ENCODE results near the gene FANCC. TPM values are rescaled to one million over a fixed set of nuclear protein-coding genes. Genes with fewer than 3 reads are reported as not detected.

FANCC gene
- polyA plus RNA-seq, 1 of the 3 experiments (the other 2 are of a cell fraction), result 3.5 TPM

DNA sequence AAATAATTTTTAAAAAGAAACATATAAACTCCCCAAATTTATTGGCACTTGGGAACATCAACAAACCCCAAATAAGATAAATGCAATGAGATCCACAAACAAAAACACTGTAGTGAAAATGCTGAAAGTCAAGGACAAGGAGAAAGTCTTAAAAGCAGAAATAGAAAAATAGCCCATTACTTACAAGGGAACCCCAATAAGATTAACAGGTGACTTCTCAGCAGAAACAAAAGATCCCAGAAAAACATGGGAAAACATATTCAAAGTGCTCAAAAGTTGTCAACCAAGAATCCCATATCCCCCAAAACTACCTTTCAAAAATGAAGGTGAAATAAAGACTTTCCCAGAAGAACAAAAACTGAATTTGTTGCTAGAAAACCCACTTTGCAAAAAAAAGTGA is 40.0 kb downstream of the FANCC start:
- ChIA-PET CTCF (no interaction called here), POLR2A (no interaction called here)
- Histone ChIP-seq H3K27me3 (ENCODE audit: insufficient read depth) (no peaks in the 10 kb centered on the region), H3K4me1 (ENCODE audit: control insufficient read depth in 1 of 2, insufficient read depth in 2 of 2, low read depth in 1 of 2, low read length in 1 of 2) (no peaks in the 10 kb centered on the region), H4K20me1 (ENCODE audit: insufficient read depth) (no peaks in the 10 kb centered on the region), H2AFZ (ENCODE audit: low read depth) (no peak overlapping the region), H3K9me3 (0 out of 2 replicates have a peak, but pooled peaks cover 8% of the 10 kb centered on the region), H3K27ac (ENCODE audit: low read depth in 2 of 2, low read length in 1 of 2) (no peak overlapping the region), H3F3A (replicated peaks; ENCODE audit: insufficient read depth) (no peaks in the 10 kb centered on the region), H3K9ac (no peak overlapping the region), H3K9me2 (no peaks in the 10 kb centered on the region), H3K79me2 (ENCODE audit: insufficient read depth) (no peaks in the 10 kb centered on the region; the same call in 1 of the 2 replicates), H3K36me3 (replicated peaks in 1 of 2; ENCODE audit: control insufficient read depth in 1 of 2, insufficient read depth in 2 of 2, low read length in 1 of 2) (no peaks in the 10 kb centered on the region), H3K4me2 (no peak overlapping the region), H3K4me3 (ENCODE audit: low read depth in 2 of 2, low read length in 1 of 2) (no peak overlapping the region)
- DNase-seq, result no peak
- TF ChIP-seq JUND (IDR thresholded peaks at IDR 0.05) (no peak), SIN3A (IDR thresholded peaks at IDR 0.05; ENCODE audit: borderline replicate concordance, low read depth, low read length) (no peak), FOXJ3 (CRISPR knock-in tag; IDR thresholded peaks at IDR 0.05) (no peak), GABPA (IDR thresholded peaks at IDR 0.05; ENCODE audit: low read depth) (no peak), GATA2 (CRISPR knock-in tag; IDR thresholded peaks at IDR 0.05) (no peak), EZH2phosphoT487 (IDR thresholded peaks at IDR 0.05; ENCODE audit: borderline replicate concordance, low read depth) (no peak), RFX5 (IDR thresholded peaks at IDR 0.05; ENCODE audit: low read length) (no peak), TCF12 (IDR thresholded peaks at IDR 0.05) (no peak), MXI1 (IDR thresholded peaks at IDR 0.05; ENCODE audit: low read depth, low read length) (no peak)
- TF ChIP-seq, protein P1, sequence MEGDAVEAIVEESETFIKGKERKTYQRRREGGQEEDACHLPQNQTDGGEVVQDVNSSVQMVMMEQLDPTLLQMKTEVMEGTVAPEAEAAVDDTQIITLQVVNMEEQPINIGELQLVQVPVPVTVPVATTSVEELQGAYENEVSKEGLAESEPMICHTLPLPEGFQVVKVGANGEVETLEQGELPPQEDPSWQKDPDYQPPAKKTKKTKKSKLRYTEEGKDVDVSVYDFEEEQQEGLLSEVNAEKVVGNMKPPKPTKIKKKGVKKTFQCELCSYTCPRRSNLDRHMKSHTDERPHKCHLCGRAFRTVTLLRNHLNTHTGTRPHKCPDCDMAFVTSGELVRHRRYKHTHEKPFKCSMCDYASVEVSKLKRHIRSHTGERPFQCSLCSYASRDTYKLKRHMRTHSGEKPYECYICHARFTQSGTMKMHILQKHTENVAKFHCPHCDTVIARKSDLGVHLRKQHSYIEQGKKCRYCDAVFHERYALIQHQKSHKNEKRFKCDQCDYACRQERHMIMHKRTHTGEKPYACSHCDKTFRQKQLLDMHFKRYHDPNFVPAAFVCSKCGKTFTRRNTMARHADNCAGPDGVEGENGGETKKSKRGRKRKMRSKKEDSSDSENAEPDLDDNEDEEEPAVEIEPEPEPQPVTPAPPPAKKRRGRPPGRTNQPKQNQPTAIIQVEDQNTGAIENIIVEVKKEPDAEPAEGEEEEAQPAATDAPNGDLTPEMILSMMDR (IDR thresholded peaks at IDR 0.05), result no peak
- TF ChIP-seq, protein P2, sequence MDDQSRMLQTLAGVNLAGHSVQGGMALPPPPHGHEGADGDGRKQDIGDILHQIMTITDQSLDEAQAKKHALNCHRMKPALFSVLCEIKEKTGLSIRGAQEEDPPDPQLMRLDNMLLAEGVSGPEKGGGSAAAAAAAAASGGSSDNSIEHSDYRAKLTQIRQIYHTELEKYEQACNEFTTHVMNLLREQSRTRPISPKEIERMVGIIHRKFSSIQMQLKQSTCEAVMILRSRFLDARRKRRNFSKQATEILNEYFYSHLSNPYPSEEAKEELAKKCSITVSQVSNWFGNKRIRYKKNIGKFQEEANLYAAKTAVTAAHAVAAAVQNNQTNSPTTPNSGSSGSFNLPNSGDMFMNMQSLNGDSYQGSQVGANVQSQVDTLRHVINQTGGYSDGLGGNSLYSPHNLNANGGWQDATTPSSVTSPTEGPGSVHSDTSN (IDR thresholded peaks at IDR 0.05), result no peak
- TF ChIP-seq, protein P3, sequence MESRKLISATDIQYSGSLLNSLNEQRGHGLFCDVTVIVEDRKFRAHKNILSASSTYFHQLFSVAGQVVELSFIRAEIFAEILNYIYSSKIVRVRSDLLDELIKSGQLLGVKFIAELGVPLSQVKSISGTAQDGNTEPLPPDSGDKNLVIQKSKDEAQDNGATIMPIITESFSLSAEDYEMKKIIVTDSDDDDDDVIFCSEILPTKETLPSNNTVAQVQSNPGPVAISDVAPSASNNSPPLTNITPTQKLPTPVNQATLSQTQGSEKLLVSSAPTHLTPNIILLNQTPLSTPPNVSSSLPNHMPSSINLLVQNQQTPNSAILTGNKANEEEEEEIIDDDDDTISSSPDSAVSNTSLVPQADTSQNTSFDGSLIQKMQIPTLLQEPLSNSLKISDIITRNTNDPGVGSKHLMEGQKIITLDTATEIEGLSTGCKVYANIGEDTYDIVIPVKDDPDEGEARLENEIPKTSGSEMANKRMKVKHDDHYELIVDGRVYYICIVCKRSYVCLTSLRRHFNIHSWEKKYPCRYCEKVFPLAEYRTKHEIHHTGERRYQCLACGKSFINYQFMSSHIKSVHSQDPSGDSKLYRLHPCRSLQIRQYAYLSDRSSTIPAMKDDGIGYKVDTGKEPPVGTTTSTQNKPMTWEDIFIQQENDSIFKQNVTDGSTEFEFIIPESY (IDR thresholded peaks at IDR 0.05; ENCODE audit: borderline replicate concordance, low read depth), result no peak

DNA sequence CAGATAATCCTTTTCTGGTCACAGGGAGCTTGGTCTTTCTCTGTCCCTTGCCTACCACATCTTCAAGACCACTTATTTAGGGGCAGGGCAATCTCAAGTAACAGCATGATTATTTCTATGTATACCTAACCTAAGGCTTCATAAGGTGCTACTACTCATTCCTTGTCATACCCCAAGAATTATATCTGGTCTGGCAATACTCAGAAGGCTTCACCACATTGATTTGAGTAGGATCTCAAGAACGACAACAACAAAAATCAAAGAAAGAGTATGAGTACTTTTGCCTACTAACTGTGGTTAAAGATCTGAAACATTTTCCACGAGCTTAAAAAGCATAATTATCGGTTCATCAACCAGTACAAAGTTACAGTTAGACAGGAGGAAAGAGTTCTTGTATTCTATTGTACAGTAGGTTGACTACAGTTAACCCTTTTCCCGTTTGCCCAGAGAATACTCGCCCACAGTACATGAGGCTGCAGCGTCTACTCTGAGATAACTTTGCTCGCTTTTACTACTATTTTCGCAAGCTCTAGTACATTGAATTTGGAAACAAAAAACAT is 41.0 kb downstream of the FANCC start:
- ChIA-PET CTCF (interaction anchor here (0.6 to 1.3 kb wide), 2 partner anchors 146 to 477 kb away, joined by 3 read pairs; no protein-coding TSS in a partner anchor), POLR2A (no interaction called here)
- H3K27ac ChIP-seq (ENCODE audit: low read depth in 2 of 2, low read length in 1 of 2), result no peak overlapping the region
- no peaks in the 10 kb centered on the region for H4K20me1 ChIP-seq (ENCODE audit: insufficient read depth)
- 93% methylated on average over 8 of the region's 8 CpGs for WGBS (ENCODE audit: low lambda C conversion rate)
- H3K27me3 ChIP-seq (ENCODE audit: insufficient read depth), result no peaks in the 10 kb centered on the region
- 0 out of 2 replicates have a peak, but pooled peaks cover 2% of the 10 kb centered on the region for H3K9me3 ChIP-seq
- H3K79me2 ChIP-seq (ENCODE audit: insufficient read depth), result no peaks in the 10 kb centered on the region; the same call in 1 of the 2 replicates
- DNase-seq, result no peak
- no peaks in the 10 kb centered on the region for H3K9me2 ChIP-seq
- no peaks in the 10 kb centered on the region for H3F3A ChIP-seq (replicated peaks; ENCODE audit: insufficient read depth)
- H3K4me1 ChIP-seq (ENCODE audit: control insufficient read depth in 1 of 2, insufficient read depth in 2 of 2, low read depth in 1 of 2, low read length in 1 of 2), result no peaks in the 10 kb centered on the region
- no peaks in the 10 kb centered on the region for H3K36me3 ChIP-seq (replicated peaks in 1 of 2; ENCODE audit: control insufficient read depth in 1 of 2, insufficient read depth in 2 of 2, low read length in 1 of 2)
- no peak overlapping the region for H2AFZ ChIP-seq (ENCODE audit: low read depth)
- H3K4me2 ChIP-seq, result no peak overlapping the region
- H3K9ac ChIP-seq, result no peak overlapping the region
- no peak overlapping the region for H3K4me3 ChIP-seq (ENCODE audit: low read depth in 2 of 2, low read length in 1 of 2)
- TF ChIP-seq RFX5 (IDR thresholded peaks at IDR 0.05; ENCODE audit: low read length), result no peak
- TF ChIP-seq, protein P4, sequence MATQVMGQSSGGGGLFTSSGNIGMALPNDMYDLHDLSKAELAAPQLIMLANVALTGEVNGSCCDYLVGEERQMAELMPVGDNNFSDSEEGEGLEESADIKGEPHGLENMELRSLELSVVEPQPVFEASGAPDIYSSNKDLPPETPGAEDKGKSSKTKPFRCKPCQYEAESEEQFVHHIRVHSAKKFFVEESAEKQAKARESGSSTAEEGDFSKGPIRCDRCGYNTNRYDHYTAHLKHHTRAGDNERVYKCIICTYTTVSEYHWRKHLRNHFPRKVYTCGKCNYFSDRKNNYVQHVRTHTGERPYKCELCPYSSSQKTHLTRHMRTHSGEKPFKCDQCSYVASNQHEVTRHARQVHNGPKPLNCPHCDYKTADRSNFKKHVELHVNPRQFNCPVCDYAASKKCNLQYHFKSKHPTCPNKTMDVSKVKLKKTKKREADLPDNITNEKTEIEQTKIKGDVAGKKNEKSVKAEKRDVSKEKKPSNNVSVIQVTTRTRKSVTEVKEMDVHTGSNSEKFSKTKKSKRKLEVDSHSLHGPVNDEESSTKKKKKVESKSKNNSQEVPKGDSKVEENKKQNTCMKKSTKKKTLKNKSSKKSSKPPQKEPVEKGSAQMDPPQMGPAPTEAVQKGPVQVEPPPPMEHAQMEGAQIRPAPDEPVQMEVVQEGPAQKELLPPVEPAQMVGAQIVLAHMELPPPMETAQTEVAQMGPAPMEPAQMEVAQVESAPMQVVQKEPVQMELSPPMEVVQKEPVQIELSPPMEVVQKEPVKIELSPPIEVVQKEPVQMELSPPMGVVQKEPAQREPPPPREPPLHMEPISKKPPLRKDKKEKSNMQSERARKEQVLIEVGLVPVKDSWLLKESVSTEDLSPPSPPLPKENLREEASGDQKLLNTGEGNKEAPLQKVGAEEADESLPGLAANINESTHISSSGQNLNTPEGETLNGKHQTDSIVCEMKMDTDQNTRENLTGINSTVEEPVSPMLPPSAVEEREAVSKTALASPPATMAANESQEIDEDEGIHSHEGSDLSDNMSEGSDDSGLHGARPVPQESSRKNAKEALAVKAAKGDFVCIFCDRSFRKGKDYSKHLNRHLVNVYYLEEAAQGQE (IDR thresholded peaks at IDR 0.05; ENCODE audit: low read depth, low read length), result no peak
- no peak for TF ChIP-seq SIN3A (IDR thresholded peaks at IDR 0.05; ENCODE audit: borderline replicate concordance, low read depth, low read length)
- no peak for TF ChIP-seq FOXJ3 (CRISPR knock-in tag; IDR thresholded peaks at IDR 0.05)
- TF ChIP-seq GATA2 (CRISPR knock-in tag; IDR thresholded peaks at IDR 0.05), result no peak
- TF ChIP-seq, protein P5, sequence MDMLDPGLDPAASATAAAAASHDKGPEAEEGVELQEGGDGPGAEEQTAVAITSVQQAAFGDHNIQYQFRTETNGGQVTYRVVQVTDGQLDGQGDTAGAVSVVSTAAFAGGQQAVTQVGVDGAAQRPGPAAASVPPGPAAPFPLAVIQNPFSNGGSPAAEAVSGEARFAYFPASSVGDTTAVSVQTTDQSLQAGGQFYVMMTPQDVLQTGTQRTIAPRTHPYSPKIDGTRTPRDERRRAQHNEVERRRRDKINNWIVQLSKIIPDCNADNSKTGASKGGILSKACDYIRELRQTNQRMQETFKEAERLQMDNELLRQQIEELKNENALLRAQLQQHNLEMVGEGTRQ (IDR thresholded peaks at IDR 0.05; ENCODE audit: borderline replicate concordance, low read depth, low read length), result no peak
- no peak for TF ChIP-seq GABPA (IDR thresholded peaks at IDR 0.05; ENCODE audit: low read depth)
- no peak for TF ChIP-seq TEAD4 (IDR thresholded peaks at IDR 0.05; ENCODE audit: borderline replicate concordance, insufficient read depth)
- TF ChIP-seq MEF2A (IDR thresholded peaks at IDR 0.05; ENCODE audit: borderline replicate concordance, low read depth), result no peak
